ENCODE data around the gene NOBOX.
A peak's percentile ranks its signal among the peaks of the same experiment; 100 is the strongest.

Gene NOBOX

GRCh38 chr7:144408121-144408520, 4.6 kb upstream of the NOBOX start:
- TF ChIP-seq CTCF (conservative IDR thresholded peaks at IDR 0.05; ENCODE audit: low read depth): no peak
- ChIA-PET CTCF (no interaction called here), POLR2A (ENCODE audit: low non-redundant PET) (no interaction called here)
- peak; percentile 16 for DNase-seq (ENCODE audit: low spot score)
- H3K27ac ChIP-seq: peak overlapping the region; percentile 88

- ChIA-PET POLR2A (ENCODE audit: low non-redundant PET) (no interaction called here), CTCF (no interaction called here)
Observed at GRCh38 chr7:144407266-144407931, 3.9 kb upstream of the NOBOX start.

GRCh38 chr7:144404946-144405345, 1.5 kb upstream of the NOBOX start:
- no peak for DNase-seq (ENCODE audit: low spot score)

More at GRCh38 chr7:144407266-144407931, 3.9 kb upstream of the NOBOX start:
- DNase-seq (ENCODE audit: low spot score): peak; percentile 59
- H3K27ac ChIP-seq: peak overlapping the region; percentile 88
- TF ChIP-seq CTCF (conservative IDR thresholded peaks at IDR 0.05; ENCODE audit: low read depth): no peak

GRCh38 chr7:144403102-144403501, 391 bp downstream of the NOBOX start:
- ChIA-PET CTCF (no interaction called here), POLR2A (ENCODE audit: low non-redundant PET) (no interaction called here)
- DNase-seq (ENCODE audit: low spot score): no peak
- H3K27ac ChIP-seq: no peak overlapping the region
- no peak for TF ChIP-seq CTCF (conservative IDR thresholded peaks at IDR 0.05; ENCODE audit: low read depth)

More at GRCh38 chr7:144404946-144405345, 1.5 kb upstream of the NOBOX start:
- ChIA-PET CTCF (no interaction called here), POLR2A (ENCODE audit: low non-redundant PET) (no interaction called here)
- no peak for TF ChIP-seq CTCF (conservative IDR thresholded peaks at IDR 0.05; ENCODE audit: low read depth)
- H3K27ac ChIP-seq: no peak overlapping the region

GRCh38 chr7:144401490-144401889, 2.0 kb downstream of the NOBOX start:
- H3K27ac ChIP-seq: no peak overlapping the region
- DNase-seq (ENCODE audit: low spot score): no peak
- ChIA-PET CTCF (no interaction called here), POLR2A (ENCODE audit: low non-redundant PET) (no interaction called here)
- no peak for TF ChIP-seq CTCF (conservative IDR thresholded peaks at IDR 0.05; ENCODE audit: low read depth)

GRCh38 chr7:144399946-144400345, 3.5 kb downstream of the NOBOX start:
- ChIA-PET POLR2A (ENCODE audit: low non-redundant PET) (no interaction called here), CTCF (no interaction called here)
- H3K27ac ChIP-seq: no peak overlapping the region
- no peak for TF ChIP-seq CTCF (conservative IDR thresholded peaks at IDR 0.05; ENCODE audit: low read depth)
- DNase-seq (ENCODE audit: low spot score): no peak
